GM20000 (cell line): ENCODE data around the gene LRRC61.

Experiments
- DNase-seq: peaks from one replicate; pipeline ENCODE4 v3.0.0; 2012; ENCODE audit warnings: low spot score
- CTCF ChIP-seq: IDR thresholded peaks from 2 replicates; pipeline ENCODE4 v1.5.1; 2012; ENCODE audit warnings: mild to moderate bottlenecking, control low read depth; ENCODE audit errors: extremely low read depth, missing control alignments

LRRC61 gene

GRCh38 chr7:150365673-150366398 is 42.7 kb downstream of the LRRC61 start:
- DNase-seq: no peak
- TF ChIP-seq CTCF: no peak

GRCh38 chr7:150367677-150368095 is 44.5 kb downstream of the LRRC61 start:
- DNase-seq: no peak

GRCh38 chr7:150368096-150368883 is 45.1 kb downstream of the LRRC61 start, which contains the start of gene REPIN1:
Gene REPIN1, plus strand, starts transcription at chr7:150368822. Its CDS starts 890 bp downstream, at chr7:150369712.
- peak; percentile 95 for DNase-seq
- no peak for TF ChIP-seq CTCF

More at GRCh38 chr7:150367677-150368095, 44.5 kb downstream of the LRRC61 start:
- TF ChIP-seq CTCF: no peak

- no peak for TF ChIP-seq CTCF
- DNase-seq: peak; percentile 81
Measured at GRCh38 chr7:150368884-150369747, 46.0 kb downstream of the LRRC61 start.

GRCh38 chr7:150369748-150370501 is 46.8 kb downstream of the LRRC61 start:
- DNase-seq: no peak
- TF ChIP-seq CTCF: no peak

GRCh38 chr7:150370612-150371071 is 47.5 kb downstream of the LRRC61 start:
- TF ChIP-seq CTCF: no peak
- DNase-seq: no peak
